Measurements from ENCODE around the gene TP53I13. TPM values are rescaled to one million over a fixed set of nuclear protein-coding genes. Genes with fewer than 3 reads are reported as not detected.

Gene TP53I13
- total and polyA plus RNA-seq, 2 of the 13 experiments (the other 11 are each of a cell fraction or from before 2014, with no cell fraction given) = 16.9 to 25.7 TPM

- TF ChIP-seq ZNF296 (CRISPR knock-in tag; conservative IDR thresholded peaks at IDR 0.05) = no peak
- no peak for TF ChIP-seq YY1 (IDR thresholded peaks at IDR 0.05; ENCODE audit: insufficient read depth, insufficient replicate concordance, low read depth, low read length)
- TF ChIP-seq NONO (IDR thresholded peaks at IDR 0.05) = no peak
- TF ChIP-seq NONO (CRISPR knock-in tag; conservative IDR thresholded peaks at IDR 0.05) = no peak; the same call in 1 of the 2 replicates
- no peak for TF ChIP-seq PAWR (CRISPR knock-in tag; IDR thresholded peaks at IDR 0.05; ENCODE audit: borderline replicate concordance)
- TF ChIP-seq RFXAP (CRISPR knock-in tag; IDR thresholded peaks at IDR 0.05; ENCODE audit: borderline replicate concordance) = 0 out of 2 replicates have a peak, but pooled peaks have one; percentile 41
- TF ChIP-seq CBX2 (IDR thresholded peaks at IDR 0.05; ENCODE audit: low read depth, low read length) = no peak
- TF ChIP-seq CBX2 (CRISPR knock-in tag; IDR thresholded peaks at IDR 0.05; ENCODE audit: low read depth) = no peak
- no peak for TF ChIP-seq ZNF724P (CRISPR knock-in tag; IDR thresholded peaks at IDR 0.05; ENCODE audit: borderline replicate concordance)
- TF ChIP-seq XRCC5 (optimal IDR thresholded peaks at IDR 0.05; ENCODE audit: low read length) = no peak
- TF ChIP-seq, protein P1, sequence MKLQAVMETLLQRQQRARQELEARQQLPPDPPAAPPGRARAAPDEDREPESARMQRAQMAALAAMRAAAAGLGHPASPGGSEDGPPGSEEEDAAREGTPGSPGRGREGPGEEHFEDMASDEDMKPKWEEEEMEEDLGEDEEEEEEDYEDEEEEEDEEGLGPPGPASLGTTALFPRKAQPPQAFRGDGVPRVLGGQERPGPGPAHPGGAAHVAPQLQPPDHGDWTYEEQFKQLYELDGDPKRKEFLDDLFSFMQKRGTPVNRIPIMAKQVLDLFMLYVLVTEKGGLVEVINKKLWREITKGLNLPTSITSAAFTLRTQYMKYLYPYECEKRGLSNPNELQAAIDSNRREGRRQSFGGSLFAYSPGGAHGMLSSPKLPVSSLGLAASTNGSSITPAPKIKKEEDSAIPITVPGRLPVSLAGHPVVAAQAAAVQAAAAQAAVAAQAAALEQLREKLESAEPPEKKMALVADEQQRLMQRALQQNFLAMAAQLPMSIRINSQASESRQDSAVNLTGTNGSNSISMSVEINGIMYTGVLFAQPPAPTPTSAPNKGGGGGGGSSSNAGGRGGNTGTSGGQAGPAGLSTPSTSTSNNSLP (IDR thresholded peaks at IDR 0.05; ENCODE audit: low read depth, low read length) = no peak
- no peak for TF ChIP-seq ZFP36 (IDR thresholded peaks at IDR 0.05; ENCODE audit: borderline replicate concordance, low read depth, low read length, partially characterized antibody)
- no peak; the same call in 1 of the 2 replicates for TF ChIP-seq HNF4A (CRISPR knock-in tag; IDR thresholded peaks at IDR 0.05)
- no peak for TF ChIP-seq ZNF335 (CRISPR knock-in tag; IDR thresholded peaks at IDR 0.05)
- no peak for TF ChIP-seq NFIB (CRISPR knock-in tag; IDR thresholded peaks at IDR 0.05; ENCODE audit: borderline replicate concordance)
- TF ChIP-seq MBNL3 (CRISPR knock-in tag; conservative IDR thresholded peaks at IDR 0.05) = no peak
- no peak for TF ChIP-seq AGO2 (optimal IDR thresholded peaks at IDR 0.05; ENCODE audit: low read depth, low read length)
- TF ChIP-seq CCAR2 (optimal IDR thresholded peaks at IDR 0.05; ENCODE audit: low read depth, low read length) = no peak
- TF ChIP-seq RFX3 (CRISPR knock-in tag; IDR thresholded peaks at IDR 0.05) = no peak
- TF ChIP-seq, protein P2, sequence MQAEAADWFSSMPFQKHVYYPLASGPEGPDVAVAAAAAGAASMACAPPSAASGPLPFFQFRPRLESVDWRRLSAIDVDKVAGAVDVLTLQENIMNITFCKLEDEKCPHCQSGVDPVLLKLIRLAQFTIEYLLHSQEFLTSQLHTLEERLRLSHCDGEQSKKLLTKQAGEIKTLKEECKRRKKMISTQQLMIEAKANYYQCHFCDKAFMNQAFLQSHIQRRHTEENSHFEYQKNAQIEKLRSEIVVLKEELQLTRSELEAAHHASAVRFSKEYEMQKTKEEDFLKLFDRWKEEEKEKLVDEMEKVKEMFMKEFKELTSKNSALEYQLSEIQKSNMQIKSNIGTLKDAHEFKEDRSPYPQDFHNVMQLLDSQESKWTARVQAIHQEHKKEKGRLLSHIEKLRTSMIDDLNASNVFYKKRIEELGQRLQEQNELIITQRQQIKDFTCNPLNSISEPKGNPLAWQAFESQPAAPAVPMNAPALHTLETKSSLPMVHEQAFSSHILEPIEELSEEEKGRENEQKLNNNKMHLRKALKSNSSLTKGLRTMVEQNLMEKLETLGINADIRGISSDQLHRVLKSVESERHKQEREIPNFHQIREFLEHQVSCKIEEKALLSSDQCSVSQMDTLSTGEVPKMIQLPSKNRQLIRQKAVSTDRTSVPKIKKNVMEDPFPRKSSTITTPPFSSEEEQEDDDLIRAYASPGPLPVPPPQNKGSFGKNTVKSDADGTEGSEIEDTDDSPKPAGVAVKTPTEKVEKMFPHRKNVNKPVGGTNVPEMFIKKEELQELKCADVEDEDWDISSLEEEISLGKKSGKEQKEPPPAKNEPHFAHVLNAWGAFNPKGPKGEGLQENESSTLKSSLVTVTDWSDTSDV (CRISPR knock-in tag; IDR thresholded peaks at IDR 0.05) = no peak
- peak; percentile 55; the same call in 1 of the 2 replicates for TF ChIP-seq KAT8 (CRISPR knock-in tag; IDR thresholded peaks at IDR 0.05)
- TF ChIP-seq, protein P3, sequence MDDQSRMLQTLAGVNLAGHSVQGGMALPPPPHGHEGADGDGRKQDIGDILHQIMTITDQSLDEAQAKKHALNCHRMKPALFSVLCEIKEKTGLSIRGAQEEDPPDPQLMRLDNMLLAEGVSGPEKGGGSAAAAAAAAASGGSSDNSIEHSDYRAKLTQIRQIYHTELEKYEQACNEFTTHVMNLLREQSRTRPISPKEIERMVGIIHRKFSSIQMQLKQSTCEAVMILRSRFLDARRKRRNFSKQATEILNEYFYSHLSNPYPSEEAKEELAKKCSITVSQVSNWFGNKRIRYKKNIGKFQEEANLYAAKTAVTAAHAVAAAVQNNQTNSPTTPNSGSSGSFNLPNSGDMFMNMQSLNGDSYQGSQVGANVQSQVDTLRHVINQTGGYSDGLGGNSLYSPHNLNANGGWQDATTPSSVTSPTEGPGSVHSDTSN (CRISPR knock-in tag; IDR thresholded peaks at IDR 0.05; ENCODE audit: borderline replicate concordance) = no peak
- TF ChIP-seq ZNF30 (CRISPR knock-in tag; IDR thresholded peaks at IDR 0.05) = peak; percentile 52; the same call in 1 of the 2 replicates
- TF ChIP-seq ZNF530 (CRISPR knock-in tag; IDR thresholded peaks at IDR 0.05; ENCODE audit: low read depth) = no peak
- no peak for TF ChIP-seq ZNF546 (CRISPR knock-in tag; conservative IDR thresholded peaks at IDR 0.05)
- 0 out of 2 replicates have a peak, but pooled peaks have one; percentile 15 for TF ChIP-seq BCL6 (CRISPR knock-in tag; IDR thresholded peaks at IDR 0.05)
- peak; percentile 50; the same call in 1 of the 2 replicates for TF ChIP-seq PHF8 (CRISPR knock-in tag; IDR thresholded peaks at IDR 0.05)
- TF ChIP-seq SRY (CRISPR knock-in tag; IDR thresholded peaks at IDR 0.05) = no peak
Measured at GRCh38 chr17:29591146-29591736, 22.7 kb downstream of the TP53I13 start (continued).

All from HepG2 (cell line).